T-cell (primary cell): ENCODE measurements around the gene KCNJ12. TPM values are rescaled to one million over a fixed set of nuclear protein-coding genes. Genes with fewer than 3 reads are reported as not detected.
"Not testable (repeated sequence)": the region's sequence is repeated elsewhere in the genome, so short reads cannot be mapped to it uniquely, and the experiment has no call there.

ENCODE experiments used
- ATAC-seq, 4 experiments: fragments of 200-7000 bp in 3 of 4; fragments of 150-1000 bp in 1 of 4; cut with Tn5 transposase; replicated peaks in 1 of 4; 1 replicate in 3 of 4; 2 replicates in 1 of 4; pipeline ENCODE4 v1.10.0; 2021; ENCODE audit warnings: moderate library complexity in 3 of 4, mild to moderate bottlenecking in 2 of 4, moderate number of reproducible peaks in 1 of 4
- CTCF ChIA-PET, 2 donors: fragments of 300-600 bp; sonication (Branson Sonifier 250); formaldehyde crosslinking; loops; one replicate each; lab custom pipeline; 2022; ENCODE audit warnings: antibody characterized with exemption in 2 of 2; lab: Charles Lee
- POLR2A ChIA-PET, 2 donors: fragments of 300-600 bp; sonication (Branson Sonifier 250); formaldehyde crosslinking; loops; one replicate each; lab custom pipeline; 2022; ENCODE audit warnings: antibody characterized with exemption in 2 of 2; lab: Charles Lee
- DNase-seq, 35 experiments: peaks; one replicate each; pipeline versions ENCODE4 v3.0.0 to v3.0.0-alpha.2; 2013 to 2023
- H3K27ac ChIP-seq: one replicate; pipeline ENCODE4 v1.5.1; 2013; ENCODE audit warnings: low read length
- H3K27me3 ChIP-seq, 2 experiments: replicated peaks in 1 of 2; 1 replicate in 1 of 2; 2 replicates in 1 of 2; pipeline versions ENCODE4 v1.6.1 to v1.7.0; 2013; ENCODE audit warnings: low read length in 1 of 2, mixed read lengths in 1 of 2; ENCODE audit not compliant: control insufficient read depth in 2 of 2, insufficient read depth in 2 of 2; ENCODE audit errors: extremely low read depth in 1 of 2
- H3K36me3 ChIP-seq, 2 donors: 1 replicate in 1 of 2; 2 replicates in 1 of 2; pipeline versions ENCODE4 v1.6.1 to v1.7.0; 2013; ENCODE audit warnings: low read length in 1 of 2; ENCODE audit not compliant: control insufficient read depth in 2 of 2, insufficient read depth in 1 of 2; ENCODE audit errors: extremely low read depth in 1 of 2
- H3K4me1 ChIP-seq, 2 experiments: 1 replicate in 1 of 2; 2 replicates in 1 of 2; pipeline versions ENCODE4 v1.6.1 to v1.7.0; 2013; ENCODE audit warnings: low read length in 2 of 2, mixed read lengths in 1 of 2; ENCODE audit not compliant: insufficient read depth in 2 of 2, control insufficient read depth in 1 of 2; ENCODE audit errors: extremely low read depth in 1 of 2
- H3K4me3 ChIP-seq, 2 donors: 1 replicate in 1 of 2; 2 replicates in 1 of 2; pipeline versions ENCODE4 v1.5.1 to v1.7.0; 2013; ENCODE audit warnings: mild to moderate bottlenecking in 2 of 2, low read length in 1 of 2, moderate library complexity in 1 of 2; ENCODE audit not compliant: control insufficient read depth in 1 of 2; ENCODE audit errors: extremely low read depth in 1 of 2
- H3K9me3 ChIP-seq: 2 replicates; pipeline ENCODE4 v1.7.0; 2013
- H3K27ac Mint-ChIP-seq, 2 donors: one replicate each; pipeline ENCODE4 v1.8.0; 2020 to 2021; ENCODE audit warnings: mild to moderate bottlenecking in 2 of 2, mixed read lengths in 2 of 2
- H3K27me3 Mint-ChIP-seq, 2 donors: one replicate each; pipeline ENCODE4 v1.8.0; 2021 to 2022; ENCODE audit warnings: mixed read lengths in 2 of 2
- H3K36me3 Mint-ChIP-seq: one replicate; pipeline ENCODE4 v1.8.0; 2021; ENCODE audit warnings: mixed read lengths
- H3K4me1 Mint-ChIP-seq, 3 donors: one replicate each; pipeline ENCODE4 v1.8.0; 2020 to 2022; ENCODE audit warnings: mixed read lengths in 3 of 3, mild to moderate bottlenecking in 1 of 3
- H3K4me3 Mint-ChIP-seq, 3 donors: one replicate each; pipeline ENCODE4 v1.8.0; 2020 to 2022; ENCODE audit warnings: mild to moderate bottlenecking in 3 of 3, mixed read lengths in 3 of 3, moderate library complexity in 3 of 3
- H3K9me3 Mint-ChIP-seq, 3 donors: one replicate each; pipeline ENCODE4 v1.8.0; 2020 to 2022; ENCODE audit warnings: mixed read lengths in 3 of 3
- WGBS: methylation state at CpG from one replicate; pipeline ENCODE4 v1.1.5; 2013; ENCODE audit warnings: missing lambda C conversion rate; ENCODE audit not compliant: insufficient coverage; 5-methylcytosine and 5-hydroxymethylcytosine counted together
- total RNA-seq, 35 experiments: library from RNA in 6 of 35; stranded (reverse) in 6 of 35; fragments of 120-200 nt in 1 of 35; gene quantifications; one replicate each; pipeline versions ENCODE4 v1.2.1 to v1.2.4 and lab custom pipeline; 2013 to 2026

KCNJ12 gene
- total RNA-seq, 5 donors from 2014 or later (not counting 1 experiment from before 2014, with no cell fraction given): 0.03 to 0.23 (median 0.10) TPM

DNA sequence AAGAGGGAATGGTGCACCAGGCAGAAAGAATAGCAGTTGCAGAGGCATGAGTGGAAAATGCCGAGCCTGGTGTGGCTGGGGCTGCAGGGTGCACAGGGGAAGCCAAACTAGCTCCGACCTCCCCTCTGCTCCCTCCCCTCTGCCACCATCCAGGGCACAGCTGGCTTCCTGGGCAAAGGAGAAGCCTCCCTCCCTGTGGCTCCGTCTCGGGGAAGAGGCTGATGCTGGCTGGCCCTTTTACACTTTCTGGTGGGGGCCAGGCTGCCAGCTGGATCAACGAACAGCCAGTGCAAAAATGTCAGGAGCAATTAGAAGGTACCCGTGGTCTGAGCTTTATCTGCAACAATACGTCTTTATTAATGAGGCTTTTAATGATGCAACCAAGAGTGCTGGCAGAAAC lies 37.1 kb upstream of the KCNJ12 start:
- DNase-seq: no peak
- Mint-ChIP-seq H3K27me3 (peaks cover 0 to 1% of the 10 kb centered on the region in 2 donors), H3K36me3 (no peaks in the 10 kb centered on the region), H3K27ac (no peak overlapping the region), H3K9me3 (no peaks in the 10 kb centered on the region), H3K4me3 (no peak overlapping the region), H3K4me1 (no peaks in the 10 kb centered on the region)
- no peak overlapping the region for H3K4me3 ChIP-seq
- H3K9me3 ChIP-seq: no peaks in the 10 kb centered on the region
- POLR2A ChIA-PET: no interaction called here
- no peaks in the 10 kb centered on the region for H3K27me3 ChIP-seq
- H3K36me3 ChIP-seq: no peaks in the 10 kb centered on the region
- CTCF ChIA-PET: no interaction called here
- no peak overlapping the region for H3K27ac ChIP-seq
- no peaks in the 10 kb centered on the region for H3K4me1 ChIP-seq
- 58% methylated on average over 7 of the region's 7 CpGs for WGBS
- ATAC-seq: no peak

- H3K27ac Mint-ChIP-seq, DNase-seq, H3K9me3 Mint-ChIP-seq, H3K27ac ChIP-seq, H3K27me3 Mint-ChIP-seq, H3K4me1 Mint-ChIP-seq, H3K9me3 ChIP-seq, POLR2A ChIA-PET, ATAC-seq, H3K4me3 ChIP-seq, H3K4me1 ChIP-seq, CTCF ChIA-PET, H3K36me3 ChIP-seq, H3K36me3 Mint-ChIP-seq, H3K4me3 Mint-ChIP-seq, H3K27me3 ChIP-seq: not testable (repeated sequence)
- WGBS: 100% methylated on average over 1 of the region's 11 CpGs
Observed at GRCh38 chr17:21339571-21339970, 36.6 kb upstream of the KCNJ12 start.

GRCh38 chr17:21340407-21340806 lies 35.8 kb upstream of the KCNJ12 start:
- H3K27me3 Mint-ChIP-seq, POLR2A ChIA-PET, H3K9me3 Mint-ChIP-seq, H3K36me3 Mint-ChIP-seq, ATAC-seq, H3K4me3 ChIP-seq, H3K4me1 ChIP-seq, H3K27ac ChIP-seq, CTCF ChIA-PET, H3K36me3 ChIP-seq, H3K9me3 ChIP-seq, H3K4me1 Mint-ChIP-seq, H3K27me3 ChIP-seq, H3K27ac Mint-ChIP-seq, DNase-seq, H3K4me3 Mint-ChIP-seq: not testable (repeated sequence)
- 89% methylated on average over 6 of the region's 6 CpGs for WGBS

DNA sequence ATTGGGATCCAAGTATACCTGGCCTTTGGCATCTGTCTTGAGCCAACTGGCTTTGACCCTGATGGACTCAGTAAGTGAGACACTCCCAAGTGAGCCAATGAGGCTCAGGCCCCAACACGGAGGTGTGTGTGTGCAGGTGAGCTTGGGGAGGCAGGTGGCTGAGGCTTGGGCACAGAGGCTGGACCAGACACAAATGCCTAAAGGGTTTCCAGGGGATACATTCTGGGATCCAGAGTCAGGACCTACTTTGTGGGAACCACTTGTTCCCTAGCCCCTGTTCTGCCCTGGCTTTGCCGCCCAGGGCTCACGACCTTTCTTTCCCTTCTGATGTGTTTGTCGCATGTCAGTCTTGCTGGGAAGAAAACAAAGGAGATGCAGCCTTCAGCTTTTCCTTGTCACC lies 34.9 kb upstream of the KCNJ12 start:
- H3K36me3 Mint-ChIP-seq, H3K27me3 Mint-ChIP-seq, CTCF ChIA-PET, H3K9me3 Mint-ChIP-seq, H3K9me3 ChIP-seq, H3K36me3 ChIP-seq, H3K4me1 ChIP-seq, H3K4me1 Mint-ChIP-seq, DNase-seq, H3K27me3 ChIP-seq, POLR2A ChIA-PET, H3K4me3 Mint-ChIP-seq, ATAC-seq, H3K27ac Mint-ChIP-seq, H3K27ac ChIP-seq, H3K4me3 ChIP-seq: not testable (repeated sequence)
- 100% methylated on average over 1 of the region's 4 CpGs for WGBS

DNA sequence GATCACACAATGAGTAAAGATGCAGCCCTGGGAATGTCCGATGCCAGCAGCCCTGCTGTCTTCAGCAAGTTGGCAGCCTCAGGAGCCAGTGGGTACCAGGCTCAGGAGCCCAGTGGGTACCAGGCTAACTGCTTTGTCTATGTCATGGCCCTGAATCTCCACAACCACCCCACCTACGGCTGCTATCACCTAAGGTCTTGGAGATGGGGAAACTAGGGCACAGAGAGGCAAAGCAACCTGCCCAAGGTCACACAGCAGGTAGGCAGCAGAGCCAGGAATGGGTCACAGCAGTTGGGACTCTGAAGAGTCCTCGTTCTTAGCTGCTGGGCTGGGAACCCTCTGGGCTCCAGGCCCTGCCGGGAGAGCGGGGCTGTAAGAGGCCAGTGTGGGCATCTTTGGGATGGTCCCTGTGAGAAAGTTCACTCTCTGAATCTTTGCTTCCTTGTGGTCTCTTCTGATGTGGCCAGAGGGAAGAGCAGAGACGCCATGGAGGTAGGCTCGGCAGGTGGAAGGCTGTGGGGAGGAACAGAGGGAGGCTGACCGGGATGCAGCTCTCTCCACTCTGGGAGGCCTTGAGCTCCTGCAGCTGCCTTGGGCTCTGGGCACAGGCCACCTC lies 34.1 kb upstream of the KCNJ12 start:
- H3K9me3 ChIP-seq, H3K9me3 Mint-ChIP-seq, H3K27me3 Mint-ChIP-seq, H3K4me3 ChIP-seq, H3K36me3 Mint-ChIP-seq, H3K27me3 ChIP-seq, ATAC-seq, H3K27ac Mint-ChIP-seq, H3K4me1 ChIP-seq, H3K4me3 Mint-ChIP-seq, CTCF ChIA-PET, H3K36me3 ChIP-seq, H3K4me1 Mint-ChIP-seq, POLR2A ChIA-PET, H3K27ac ChIP-seq, DNase-seq: not testable (repeated sequence)
- WGBS: 68% methylated on average over 4 of the region's 8 CpGs

DNA sequence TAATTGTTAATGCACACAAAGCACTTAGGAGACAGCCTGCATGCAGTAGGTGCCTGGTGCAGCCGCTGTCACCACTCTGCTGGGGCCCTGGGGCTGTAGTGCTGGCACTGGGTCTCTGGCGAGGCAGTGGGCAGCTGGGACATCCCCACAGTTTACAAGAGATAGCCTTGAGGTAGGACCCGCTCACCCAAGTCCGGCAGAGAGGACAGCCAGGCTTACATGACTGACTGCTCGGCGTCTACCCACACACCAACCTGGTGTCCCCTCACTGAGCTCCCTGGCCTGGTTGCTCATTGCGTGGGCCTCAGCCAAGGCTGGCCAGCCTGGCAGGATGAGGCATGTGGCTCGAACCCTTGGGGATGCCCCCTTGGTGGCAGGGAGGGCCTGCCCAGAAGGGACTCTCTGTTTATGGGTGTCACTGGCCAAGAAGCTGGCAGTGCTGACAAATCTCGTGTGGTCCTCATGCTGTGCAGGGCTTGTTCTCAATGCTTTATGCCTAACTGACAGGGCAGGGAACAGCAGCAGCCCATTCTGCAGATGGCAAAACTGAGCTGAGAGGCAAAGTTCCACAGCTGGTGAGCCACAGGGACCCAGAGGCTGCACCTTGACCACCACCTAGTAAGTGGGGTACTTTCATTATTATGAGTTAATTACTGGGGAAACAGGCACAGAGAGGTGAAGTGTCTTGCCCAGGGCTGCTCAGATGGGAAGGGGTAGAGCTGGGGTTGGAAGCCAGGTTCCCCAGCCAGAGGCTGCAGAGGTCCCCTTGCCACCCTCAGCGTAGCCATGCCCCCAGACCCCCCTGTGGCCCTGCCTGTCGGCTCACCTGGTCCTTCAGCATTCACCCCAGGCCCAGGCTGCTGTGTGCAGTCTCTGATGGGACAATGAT lies 32.9 kb upstream of the KCNJ12 start:
- H3K4me1 Mint-ChIP-seq, H3K9me3 Mint-ChIP-seq, H3K27ac ChIP-seq, H3K36me3 Mint-ChIP-seq, H3K4me3 ChIP-seq, H3K9me3 ChIP-seq, H3K36me3 ChIP-seq, H3K27me3 Mint-ChIP-seq, H3K4me3 Mint-ChIP-seq, DNase-seq, H3K27ac Mint-ChIP-seq, CTCF ChIA-PET, H3K27me3 ChIP-seq, POLR2A ChIA-PET, H3K4me1 ChIP-seq, ATAC-seq: not testable (repeated sequence)
- WGBS: 71% methylated on average over 7 of the region's 11 CpGs
